Vagina (tissue), 2 donors: Measurements from ENCODE around the gene MICAL3.

ENCODE experiments used
- POLR2A ChIP-seq, 2 donors: fragments of 450-650 bp; IDR thresholded peaks; one replicate each; pipeline ENCODE4 v1.6.1; 2017; ENCODE audit warnings: antibody characterized with exemption in 2 of 2, mild to moderate bottlenecking in 2 of 2, moderate library complexity in 2 of 2
- POLR2AphosphoS5 ChIP-seq, 2 donors: sonication (generic); formaldehyde crosslinking; IDR thresholded peaks; one replicate each; pipeline ENCODE4 v1.9.0; 2017; ENCODE audit warnings: antibody characterized with exemption in 2 of 2, mild to moderate bottlenecking in 2 of 2, low read depth in 1 of 2; ENCODE audit not compliant: insufficient read depth in 1 of 2
- TF ChIP-seq, protein P1 (sequence below), 3 experiments: fragments of 450-650 bp in 2 of 3; fragments of 200-600 bp in 1 of 3; sonication (generic) in 1 of 3; IDR thresholded peaks; one replicate each; pipeline ENCODE4 v1.5.1; 2017 to 2019; ENCODE audit warnings: antibody characterized with exemption in 3 of 3, mild to moderate bottlenecking in 2 of 3, moderate library complexity in 2 of 3

GRCh38 chr22:17783773-17784480, 240.4 kb downstream of the MICAL3 start:
- TF ChIP-seq POLR2AphosphoS5 (IDR thresholded peaks at IDR 0.05; ENCODE audit: insufficient read depth in 1 of 2, low read depth in 1 of 2) (no peak), POLR2A (IDR thresholded peaks at IDR 0.05) (no peak)
- TF ChIP-seq, protein P1, sequence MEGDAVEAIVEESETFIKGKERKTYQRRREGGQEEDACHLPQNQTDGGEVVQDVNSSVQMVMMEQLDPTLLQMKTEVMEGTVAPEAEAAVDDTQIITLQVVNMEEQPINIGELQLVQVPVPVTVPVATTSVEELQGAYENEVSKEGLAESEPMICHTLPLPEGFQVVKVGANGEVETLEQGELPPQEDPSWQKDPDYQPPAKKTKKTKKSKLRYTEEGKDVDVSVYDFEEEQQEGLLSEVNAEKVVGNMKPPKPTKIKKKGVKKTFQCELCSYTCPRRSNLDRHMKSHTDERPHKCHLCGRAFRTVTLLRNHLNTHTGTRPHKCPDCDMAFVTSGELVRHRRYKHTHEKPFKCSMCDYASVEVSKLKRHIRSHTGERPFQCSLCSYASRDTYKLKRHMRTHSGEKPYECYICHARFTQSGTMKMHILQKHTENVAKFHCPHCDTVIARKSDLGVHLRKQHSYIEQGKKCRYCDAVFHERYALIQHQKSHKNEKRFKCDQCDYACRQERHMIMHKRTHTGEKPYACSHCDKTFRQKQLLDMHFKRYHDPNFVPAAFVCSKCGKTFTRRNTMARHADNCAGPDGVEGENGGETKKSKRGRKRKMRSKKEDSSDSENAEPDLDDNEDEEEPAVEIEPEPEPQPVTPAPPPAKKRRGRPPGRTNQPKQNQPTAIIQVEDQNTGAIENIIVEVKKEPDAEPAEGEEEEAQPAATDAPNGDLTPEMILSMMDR (IDR thresholded peaks at IDR 0.05), result no peak
